GM10266 (cell line): ENCODE data around the gene ASCL5.

Experiments used
- DNase-seq: peaks from one replicate; pipeline ENCODE4 v3.0.0; 2012; ENCODE audit errors: extremely low spot score
- TF ChIP-seq, protein P1 (sequence below): IDR thresholded peaks from 2 replicates; pipeline ENCODE4 v1.5.1; 2012; ENCODE audit warnings: mild to moderate bottlenecking, low read depth; ENCODE audit not compliant: control insufficient read depth, insufficient read depth; ENCODE audit errors: missing control alignments

Gene ASCL5

DNA sequence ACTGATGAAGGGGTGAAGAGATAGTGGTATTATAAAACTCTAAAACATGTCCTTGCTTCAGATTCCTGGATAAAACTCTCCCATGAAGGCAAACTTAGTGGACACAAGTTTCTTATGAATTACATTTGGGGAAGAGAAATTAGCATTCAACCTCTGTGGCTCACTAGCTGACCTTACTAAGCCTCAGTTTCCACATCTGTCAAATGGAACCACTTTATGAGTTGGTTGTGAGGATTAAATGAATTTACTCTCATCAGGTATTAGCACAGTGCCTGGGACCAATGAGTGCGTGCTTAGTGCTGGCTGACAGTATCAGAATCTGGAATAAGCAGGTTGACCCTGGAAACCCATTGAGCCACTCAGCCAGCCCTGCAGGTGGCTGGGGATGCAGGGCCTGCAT, 17.3 kb downstream of the ASCL5 start:
- no peak for DNase-seq
- TF ChIP-seq, protein P1, sequence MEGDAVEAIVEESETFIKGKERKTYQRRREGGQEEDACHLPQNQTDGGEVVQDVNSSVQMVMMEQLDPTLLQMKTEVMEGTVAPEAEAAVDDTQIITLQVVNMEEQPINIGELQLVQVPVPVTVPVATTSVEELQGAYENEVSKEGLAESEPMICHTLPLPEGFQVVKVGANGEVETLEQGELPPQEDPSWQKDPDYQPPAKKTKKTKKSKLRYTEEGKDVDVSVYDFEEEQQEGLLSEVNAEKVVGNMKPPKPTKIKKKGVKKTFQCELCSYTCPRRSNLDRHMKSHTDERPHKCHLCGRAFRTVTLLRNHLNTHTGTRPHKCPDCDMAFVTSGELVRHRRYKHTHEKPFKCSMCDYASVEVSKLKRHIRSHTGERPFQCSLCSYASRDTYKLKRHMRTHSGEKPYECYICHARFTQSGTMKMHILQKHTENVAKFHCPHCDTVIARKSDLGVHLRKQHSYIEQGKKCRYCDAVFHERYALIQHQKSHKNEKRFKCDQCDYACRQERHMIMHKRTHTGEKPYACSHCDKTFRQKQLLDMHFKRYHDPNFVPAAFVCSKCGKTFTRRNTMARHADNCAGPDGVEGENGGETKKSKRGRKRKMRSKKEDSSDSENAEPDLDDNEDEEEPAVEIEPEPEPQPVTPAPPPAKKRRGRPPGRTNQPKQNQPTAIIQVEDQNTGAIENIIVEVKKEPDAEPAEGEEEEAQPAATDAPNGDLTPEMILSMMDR, result no peak

DNA sequence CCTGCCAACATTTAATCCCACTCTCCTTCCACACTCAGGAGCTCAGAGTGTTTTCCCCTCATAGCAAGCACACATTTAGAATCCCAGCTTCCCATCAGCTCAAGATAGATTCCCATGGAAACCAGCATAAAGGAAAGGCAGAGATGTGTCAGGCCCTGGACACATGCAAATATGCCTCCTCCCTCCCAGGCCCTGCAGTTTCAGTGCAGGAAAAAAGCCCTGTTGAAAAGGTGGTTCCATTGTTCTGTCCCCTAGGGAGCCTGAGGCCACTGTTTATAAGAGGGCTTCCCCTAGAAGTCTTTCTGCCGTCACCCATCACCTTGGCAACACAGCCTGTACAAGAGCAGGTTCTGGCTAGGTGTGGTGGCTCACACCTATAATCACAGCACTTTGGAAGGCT, 18.4 kb downstream of the ASCL5 start:
- DNase-seq, result no peak

DNA sequence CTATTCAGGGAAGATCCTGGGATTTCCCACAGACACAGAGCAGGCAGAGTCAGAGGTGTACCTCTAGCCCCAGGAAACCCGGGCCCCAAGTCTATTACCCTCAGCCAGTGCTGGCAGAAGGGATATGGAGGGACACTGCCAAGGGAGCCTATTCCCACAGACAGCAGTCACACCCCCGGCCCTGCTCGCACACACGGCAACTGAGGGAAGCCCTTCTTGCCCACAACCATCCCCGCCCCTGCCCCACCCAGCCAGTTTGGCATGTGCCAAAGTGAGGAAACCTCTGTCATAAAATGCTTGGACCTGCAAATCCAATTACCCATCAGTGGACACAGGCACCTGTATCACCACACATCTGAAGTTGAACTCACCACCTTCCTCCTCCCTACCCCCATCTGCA, 21.3 kb downstream of the ASCL5 start:
- no peak for DNase-seq
- TF ChIP-seq, protein P1, result no peak

More for the DNA sequence above, 18.4 kb downstream of the ASCL5 start:
- TF ChIP-seq, protein P1, result no peak

DNA sequence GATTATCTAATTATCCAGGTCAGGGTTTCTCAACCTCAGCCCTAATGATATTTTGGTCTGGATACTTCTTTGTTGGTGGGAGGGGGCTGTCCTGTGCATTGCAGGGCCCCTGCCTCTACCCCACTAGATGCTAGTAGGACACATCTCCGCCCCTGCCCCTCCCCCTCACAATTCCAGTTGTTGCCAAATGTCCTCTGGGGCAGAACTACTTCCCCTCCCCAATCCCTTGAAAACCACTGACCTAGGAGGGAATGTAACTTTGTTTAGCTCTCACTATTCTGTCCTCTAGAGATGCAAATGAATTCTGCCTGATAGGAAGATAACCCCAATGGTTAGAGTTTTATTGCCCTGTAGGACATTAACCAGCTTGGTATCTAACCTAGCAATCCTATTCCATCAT, 22.8 kb downstream of the ASCL5 start:
- no peak for DNase-seq
- TF ChIP-seq, protein P1, result no peak

DNA sequence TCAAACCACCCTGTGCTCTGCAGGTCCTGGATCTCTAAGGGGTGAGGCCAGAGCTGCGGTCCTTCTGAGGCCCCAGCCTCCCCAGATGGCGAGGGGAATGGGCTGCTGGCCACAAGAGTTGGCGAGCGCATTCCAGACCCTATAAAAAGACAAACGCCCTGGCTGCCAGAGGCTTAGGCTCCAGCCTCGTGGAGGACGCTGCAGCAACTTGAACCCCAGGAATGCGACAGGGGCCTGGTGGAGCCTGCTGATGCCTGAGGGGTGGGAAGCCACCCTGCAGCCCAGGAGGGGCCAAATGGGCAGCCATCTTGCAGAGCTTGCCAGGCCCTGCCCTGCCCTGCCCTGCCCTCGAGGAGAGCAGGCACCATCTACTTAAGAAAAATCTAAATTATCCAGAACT, 23.3 kb downstream of the ASCL5 start:
- DNase-seq, result no peak

DNA sequence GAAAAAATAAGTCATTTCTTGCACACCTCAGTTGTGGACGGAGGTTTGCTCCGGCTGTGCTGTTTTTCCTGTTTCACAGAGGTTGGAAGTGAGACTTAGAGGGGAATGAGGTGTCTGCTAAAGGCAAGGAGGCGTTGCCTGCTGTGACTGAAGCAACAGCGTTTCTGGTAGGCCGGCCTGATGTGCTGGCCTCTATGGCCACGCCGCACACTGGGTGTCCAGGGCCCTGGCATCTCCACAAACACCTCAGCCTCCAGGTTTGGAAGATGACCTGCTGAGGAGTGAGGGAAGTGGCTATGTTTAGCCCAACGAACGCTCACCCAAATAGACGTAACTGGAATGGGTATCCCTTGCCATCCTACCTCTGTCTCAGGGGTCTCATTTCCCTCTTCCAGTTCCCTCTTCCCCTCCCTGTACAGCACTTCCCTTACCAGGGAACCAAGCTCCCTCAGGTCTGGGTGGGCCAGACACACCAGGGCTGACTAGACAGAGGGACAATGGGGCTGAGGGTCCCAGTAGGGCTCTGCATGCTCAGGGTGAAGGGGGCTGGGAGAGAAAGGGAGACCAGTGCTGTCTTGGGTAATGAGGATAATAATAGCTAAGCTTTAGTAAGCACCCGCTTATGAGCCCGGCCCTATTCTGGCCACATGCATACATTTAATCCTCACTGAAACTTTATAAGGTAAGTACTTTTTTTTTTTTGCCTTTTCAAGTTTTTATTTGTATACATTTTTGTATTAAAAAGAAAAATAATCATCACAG, 26.6 kb downstream of the ASCL5 start:
- TF ChIP-seq, protein P1, result no peak
- DNase-seq, result no peak

More for the DNA sequence above, 23.3 kb downstream of the ASCL5 start:
- TF ChIP-seq, protein P1, result no peak

DNA sequence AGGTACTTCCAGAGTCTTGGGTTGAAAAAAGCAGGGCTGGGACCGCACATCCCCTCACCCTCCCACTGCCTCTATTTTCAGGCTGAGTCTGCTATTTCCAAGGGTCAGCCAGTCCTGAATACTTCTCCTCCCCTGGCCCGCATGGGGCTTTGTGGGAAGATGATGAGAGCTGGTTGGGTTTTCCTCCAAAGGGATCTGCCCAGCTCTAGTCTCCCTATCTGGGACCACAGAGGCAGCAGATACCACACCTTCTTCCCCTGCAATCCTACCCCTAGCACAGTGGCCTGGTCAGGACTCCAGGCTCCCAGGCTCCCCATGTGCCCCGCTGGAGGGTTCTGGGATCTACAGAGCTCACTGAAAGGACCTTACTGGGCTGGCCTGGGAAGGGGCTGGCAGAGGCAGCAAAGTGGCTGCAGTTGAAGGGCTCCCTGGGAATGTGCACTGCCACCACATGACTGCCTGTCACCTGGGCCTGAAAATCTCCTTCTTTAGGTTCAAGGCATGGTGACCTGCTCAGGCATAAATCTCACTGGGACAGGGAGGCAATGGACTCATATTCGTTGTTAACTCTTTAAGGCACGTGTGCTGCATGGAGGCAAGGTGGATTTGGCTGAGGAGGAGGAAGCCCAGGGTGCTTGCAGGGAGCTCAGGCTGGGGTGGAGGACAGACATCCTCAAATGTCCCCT, 27.8 kb downstream of the ASCL5 start:
- no peak for DNase-seq
- TF ChIP-seq, protein P1, result no peak
